NCI-H1105 (cell line): Measurements from ENCODE around the gene CLASP1.
"Not testable (repeated sequence)": the region's sequence is repeated elsewhere in the genome, so short reads cannot be mapped to it uniquely, and the experiment has no call there.

ENCODE experiments used
- DNase-seq: peaks from one replicate; lab custom pipeline; 2025; lab: John Stamatoyannopoulos, UW

Gene CLASP1

DNA sequence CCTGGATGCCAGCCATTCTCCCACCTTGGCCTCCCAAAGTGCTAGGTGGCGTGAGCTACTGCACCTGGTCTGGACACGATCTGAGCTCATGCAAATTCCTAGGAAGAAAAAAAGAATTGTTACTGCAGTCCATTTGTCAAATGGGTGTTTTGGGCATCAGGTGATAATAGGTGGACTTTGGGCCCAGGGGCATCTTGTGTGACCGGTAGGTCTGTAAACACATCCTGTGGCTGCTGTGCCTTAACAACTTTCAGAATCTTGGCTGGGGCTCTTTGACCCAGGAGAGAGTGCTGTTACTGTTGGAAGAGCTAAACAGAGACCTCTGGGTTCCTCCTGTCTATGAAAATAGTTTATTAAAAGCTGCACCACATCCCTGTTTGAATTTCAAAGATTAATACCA lies 329.3 kb downstream of the CLASP1 start:
- no peak for DNase-seq

DNA sequence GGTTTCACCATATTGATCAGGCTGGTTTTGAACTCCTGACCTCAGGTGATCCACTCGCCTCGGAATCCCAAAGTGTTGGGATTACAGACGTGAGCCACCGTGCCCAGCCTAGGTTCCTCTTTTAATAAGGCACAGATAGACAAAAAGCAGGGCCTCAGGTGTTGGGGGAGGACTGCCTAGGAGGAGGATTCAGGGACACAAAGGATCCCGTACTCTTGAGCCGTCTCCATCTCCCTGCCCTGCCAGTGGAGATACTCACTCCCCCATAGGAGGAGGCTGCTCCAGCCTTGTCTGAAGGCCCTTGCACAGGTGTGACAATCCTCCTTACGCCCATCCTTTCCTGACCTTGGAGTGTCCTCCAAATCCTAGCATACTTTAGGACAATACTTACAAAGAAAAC lies 332.3 kb downstream of the CLASP1 start:
- no peak for DNase-seq

DNA sequence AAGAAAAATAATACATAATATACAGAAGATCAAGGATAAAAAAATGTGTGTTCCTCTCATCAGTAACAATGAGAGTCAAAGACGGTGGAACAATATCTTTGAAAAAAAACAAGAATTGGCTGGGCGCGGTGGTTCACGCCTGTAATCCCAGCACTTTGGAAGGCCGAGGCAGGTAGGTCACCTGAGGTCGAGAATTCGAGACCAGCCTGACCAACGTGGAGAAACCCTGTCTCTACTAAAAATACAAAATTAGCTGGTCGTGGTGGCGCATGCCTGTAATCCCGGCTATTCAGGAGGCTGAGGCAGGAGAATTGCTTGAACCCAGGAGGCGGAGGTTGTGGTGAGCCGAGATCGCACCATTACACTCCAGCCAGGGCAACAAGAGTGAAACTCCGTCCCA lies 335.6 kb downstream of the CLASP1 start:
- not testable (repeated sequence) for DNase-seq

DNA sequence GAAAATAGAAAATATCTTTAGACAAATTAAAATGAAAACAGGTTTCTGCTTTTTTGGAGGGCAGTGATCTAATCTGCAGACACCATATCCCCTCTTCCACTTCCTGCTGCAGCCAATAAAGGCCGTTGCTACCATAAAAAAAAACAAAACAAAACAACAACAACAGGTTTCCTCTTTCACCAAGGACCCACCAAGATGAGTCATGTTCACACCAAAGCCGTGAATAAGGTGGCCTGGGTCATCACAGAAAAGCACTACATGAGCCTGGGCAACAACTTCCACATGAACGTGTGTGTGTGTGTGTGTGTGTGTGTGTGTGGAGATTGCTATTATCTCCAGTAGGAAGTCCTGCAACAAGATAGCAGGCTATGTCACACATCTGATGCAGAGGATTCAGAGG lies 339.5 kb downstream of the CLASP1 start:
- no peak for DNase-seq

- no peak for DNase-seq
Measured at GRCh38 chr2:121309323-121309722, 339.9 kb downstream of the CLASP1 start.

DNA sequence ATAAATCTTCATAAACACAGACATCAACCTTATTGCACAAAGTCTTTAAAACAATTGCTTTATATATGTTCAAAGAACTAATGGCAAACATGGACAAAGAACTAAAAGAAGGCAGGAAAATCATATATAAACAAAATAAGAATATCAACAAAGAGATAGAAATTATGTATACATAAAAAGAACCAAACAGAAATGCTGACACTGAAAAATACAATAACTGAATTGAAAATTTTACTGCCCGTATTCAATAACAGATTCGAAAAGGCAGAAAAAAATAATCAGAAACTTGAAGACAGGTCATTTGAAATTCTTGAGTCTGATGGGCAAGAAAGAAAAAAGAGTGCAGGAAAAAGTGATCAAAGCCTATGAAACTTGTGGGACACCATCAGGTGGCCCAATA lies 342.2 kb downstream of the CLASP1 start:
- no peak for DNase-seq

DNA sequence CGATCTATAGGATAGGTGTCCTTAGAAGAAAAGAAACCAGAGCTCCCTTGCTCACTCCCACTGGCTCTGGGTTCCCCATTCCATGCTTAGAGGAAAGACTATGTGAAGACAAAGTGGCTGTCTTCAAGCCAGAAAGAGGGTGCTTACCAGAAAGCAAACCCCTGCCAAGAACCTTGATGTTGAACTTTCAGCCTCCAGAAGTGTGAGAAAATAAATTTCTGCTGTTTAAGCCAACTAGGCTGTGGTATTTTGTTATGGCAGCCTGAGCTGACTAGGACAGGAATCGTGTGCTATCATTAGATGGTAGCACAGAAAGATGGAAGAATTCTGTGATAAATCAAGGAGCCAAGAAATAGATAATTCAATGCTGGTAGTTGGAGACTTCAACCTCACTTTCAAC lies 344.3 kb downstream of the CLASP1 start:
- no peak for DNase-seq

- no peak for DNase-seq
Measured at GRCh38 chr2:121303531-121304263, 345.6 kb downstream of the CLASP1 start.

GRCh38 chr2:121301190-121301589 lies 348.1 kb downstream of the CLASP1 start:
- DNase-seq = not testable (repeated sequence)

DNA sequence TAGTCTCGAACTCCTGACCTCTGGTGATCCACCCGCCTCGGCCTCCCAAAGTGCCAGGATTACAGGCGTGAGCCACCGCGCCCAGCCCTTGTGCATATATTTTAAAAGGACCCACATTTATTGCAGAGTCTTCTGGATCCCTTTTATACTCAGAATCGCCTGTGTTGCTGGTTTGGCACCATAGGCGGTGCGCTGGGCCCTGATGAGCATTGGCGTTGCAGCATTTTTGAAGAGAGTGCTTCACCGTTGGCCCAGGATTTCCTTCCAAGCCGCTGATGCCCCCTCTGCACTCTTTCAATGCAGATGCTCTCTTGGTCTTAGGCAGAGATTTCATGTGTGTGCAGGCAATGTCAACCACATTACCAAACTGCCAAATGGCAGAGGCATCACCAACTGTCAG lies 350.8 kb downstream of the CLASP1 start:
- DNase-seq = no peak

DNA sequence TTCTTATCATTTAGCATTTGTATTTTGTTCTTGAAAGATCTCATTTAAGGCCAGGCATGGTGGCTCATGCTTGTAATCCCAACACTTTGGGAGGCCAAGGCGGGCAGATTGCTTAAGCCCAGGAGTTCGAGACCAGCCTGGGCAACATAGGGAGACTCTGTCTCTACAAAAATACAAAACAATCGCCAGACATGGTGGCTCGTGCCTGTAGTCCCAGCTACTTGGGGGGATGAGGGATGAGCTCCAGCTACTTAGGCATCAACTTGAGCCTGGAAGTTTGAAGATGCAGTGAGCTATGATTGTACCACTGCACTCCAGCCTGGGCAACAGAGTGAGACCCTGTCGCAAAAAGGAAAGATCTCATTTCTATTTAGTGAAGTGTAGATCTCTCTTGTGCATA lies 351.4 kb downstream of the CLASP1 start:
- DNase-seq = not testable (repeated sequence)

GRCh38 chr2:121297217-121297830 lies 351.9 kb downstream of the CLASP1 start:
- DNase-seq = no peak

DNA sequence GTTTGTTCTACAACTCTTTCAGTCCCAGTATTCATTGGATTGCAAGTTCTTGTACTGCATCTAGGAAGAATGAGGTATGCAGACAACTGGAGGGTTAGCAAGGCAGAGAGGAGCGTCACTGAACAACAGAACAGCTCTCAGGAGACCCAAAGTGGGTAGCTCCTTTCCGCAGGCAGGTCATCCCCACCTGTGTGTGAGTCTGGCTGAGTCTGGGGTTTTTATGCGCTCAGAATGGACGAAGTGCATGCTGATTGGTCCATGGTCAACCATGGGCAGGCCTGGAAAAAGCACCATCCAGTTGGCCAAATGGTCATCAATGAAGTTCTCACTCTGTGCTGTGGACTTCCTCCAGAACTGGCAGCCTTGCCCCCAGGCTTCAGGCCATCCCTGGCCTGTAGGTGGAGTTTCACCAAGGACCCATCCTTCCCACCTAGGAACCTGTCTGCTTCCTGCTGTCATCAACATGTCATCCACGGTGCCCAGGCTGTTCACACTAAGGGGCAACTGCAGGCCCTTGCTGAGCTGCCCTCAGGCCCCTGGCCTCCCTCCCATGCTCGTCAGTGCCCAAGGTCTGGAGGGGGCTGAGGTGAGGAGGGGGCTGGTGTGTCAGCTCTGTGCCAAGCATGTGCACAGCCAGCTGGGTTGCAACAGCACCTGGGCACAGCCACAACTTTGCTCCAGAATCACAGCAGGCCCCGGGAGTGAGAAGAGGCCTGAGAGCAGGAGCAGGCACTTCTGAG lies 353.2 kb downstream of the CLASP1 start:
- DNase-seq = no peak

DNA sequence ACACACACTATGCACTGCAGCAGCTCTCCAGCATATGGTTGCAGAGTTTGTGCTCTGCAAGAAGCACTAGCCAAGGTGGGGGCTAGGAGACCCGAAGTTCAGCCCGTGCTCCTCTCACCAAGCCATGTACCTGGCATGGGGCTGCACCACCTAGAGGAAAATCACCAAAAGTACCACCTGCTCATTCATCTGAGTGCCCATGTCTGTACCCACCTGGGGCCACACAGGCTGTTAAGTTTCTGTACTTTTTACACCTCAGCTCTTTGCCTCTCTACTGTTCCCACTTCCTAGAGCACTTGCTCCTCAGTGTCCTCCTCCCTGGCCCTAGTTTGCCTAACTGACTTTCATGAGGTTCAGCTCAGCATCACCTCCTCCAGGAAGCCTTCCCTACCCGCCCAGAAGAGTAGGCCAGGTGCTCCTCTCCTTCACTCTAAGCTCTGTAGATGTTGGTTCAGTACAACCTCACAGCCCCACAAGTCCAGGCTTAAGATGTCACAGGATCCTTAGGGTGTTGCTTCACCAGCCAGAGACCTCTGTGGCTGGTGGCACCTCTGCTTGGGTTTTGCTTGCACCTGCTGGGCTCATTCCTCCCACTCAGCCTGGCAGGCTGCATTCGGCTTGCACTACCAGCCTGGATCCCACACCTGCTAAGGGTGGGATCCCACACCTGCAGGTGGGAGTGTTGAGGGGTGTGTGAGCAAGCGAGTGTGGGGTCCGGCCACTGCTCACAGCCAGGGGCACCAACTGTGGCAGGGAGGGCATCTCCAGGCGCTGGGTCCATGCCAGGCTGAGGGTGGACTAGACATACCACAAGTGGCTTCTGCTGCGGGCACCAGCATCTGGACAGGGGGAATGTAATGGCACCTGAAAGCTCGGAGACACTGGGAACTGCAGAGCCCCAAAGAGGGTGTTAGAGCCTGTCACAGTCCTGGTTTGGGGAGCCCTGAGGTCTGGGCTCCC lies 354.1 kb downstream of the CLASP1 start:
- DNase-seq = no peak

- DNase-seq = peak; percentile 52
Measured at GRCh38 chr2:121293450-121294325, 355.6 kb downstream of the CLASP1 start.

DNA sequence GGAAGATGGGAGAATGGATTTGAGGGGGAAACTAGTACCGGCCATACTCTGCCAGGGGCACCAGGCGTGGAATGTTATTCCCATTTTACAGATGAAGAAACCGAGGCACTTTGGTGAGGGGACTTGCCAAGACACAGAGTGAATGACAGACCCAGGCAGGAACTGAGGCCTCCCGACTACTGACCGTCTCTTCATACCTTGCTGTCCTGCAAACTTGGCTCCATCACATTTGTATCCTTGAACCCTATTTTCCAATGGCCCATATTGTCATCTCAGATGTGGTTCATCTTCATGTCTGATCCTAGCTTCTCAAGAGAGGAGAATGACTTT lies 358.0 kb downstream of the CLASP1 start:
- no peak for DNase-seq

- no peak for DNase-seq
Measured at GRCh38 chr2:121289271-121289670, 360.0 kb downstream of the CLASP1 start.

DNA sequence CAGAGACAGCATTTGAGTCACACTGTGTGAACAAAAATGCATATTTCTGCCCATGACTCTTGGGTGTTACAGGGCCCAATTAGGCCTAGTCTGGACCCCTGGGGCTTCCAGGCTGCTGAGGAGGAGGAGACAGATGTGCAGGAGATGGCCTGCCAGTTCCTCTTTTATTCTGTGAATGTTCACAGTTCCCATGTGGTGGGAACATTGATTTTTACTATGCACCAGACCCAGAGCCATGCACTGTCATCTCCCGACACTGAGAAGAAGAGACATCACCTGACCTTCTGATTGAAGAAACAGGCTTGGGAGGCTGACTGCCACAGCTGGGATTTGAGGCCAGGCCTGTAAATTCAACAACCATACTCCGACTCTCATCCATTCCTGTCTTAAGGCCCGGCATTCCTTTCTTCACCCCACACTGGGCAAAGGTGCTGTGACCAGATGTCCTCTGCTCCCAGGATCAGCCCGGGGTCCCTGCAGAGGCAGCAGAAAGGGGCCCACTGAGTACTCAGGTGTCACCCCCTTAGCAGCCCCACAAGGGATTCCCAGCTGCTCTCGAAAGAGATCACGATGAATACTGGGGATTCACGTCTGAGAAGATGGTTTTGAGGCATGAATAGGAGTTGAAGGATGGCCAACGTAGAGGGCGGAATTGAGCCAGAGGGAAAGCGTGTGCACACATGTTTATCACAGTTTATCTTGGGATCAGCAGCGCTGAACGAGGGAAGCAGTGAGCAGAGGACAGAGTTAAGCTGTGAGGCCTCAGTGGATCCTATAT lies 360.6 kb downstream of the CLASP1 start:
- no peak for DNase-seq

DNA sequence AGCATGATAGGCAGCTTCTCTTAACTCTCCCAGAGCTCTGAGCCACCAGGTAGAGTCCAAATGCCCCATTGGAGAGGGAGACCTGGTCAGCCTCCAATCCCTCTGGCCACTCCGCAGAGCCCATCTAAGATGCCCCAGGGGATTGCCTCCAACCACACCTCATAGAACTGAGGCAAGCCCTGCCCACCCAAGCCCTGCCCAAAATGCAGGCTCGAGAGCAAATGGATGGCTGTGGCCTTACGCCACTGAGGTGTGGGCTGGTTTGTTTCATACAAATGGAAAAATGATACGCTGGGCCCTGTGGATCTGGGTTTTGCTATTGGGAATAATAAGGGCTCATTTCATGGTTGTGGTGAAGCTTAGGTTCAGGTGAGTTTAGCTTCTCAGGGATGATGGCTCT lies 361.3 kb downstream of the CLASP1 start:
- DNase-seq = no peak
